A673 (cell line): Measurements from ENCODE around the gene RSPRY1. TPM values are rescaled to one million over a fixed set of nuclear protein-coding genes. Genes with fewer than 3 reads are reported as not detected.

ENCODE experiments used
- BruUV-seq: library from RNA; stranded (reverse); fragments of 400-500 nt; replicated peaks from 2 replicates; lab custom pipeline; 2021; lab: Mats Ljungman, UMichigan
- CTCF ChIA-PET: fragments of 300-600 bp; sonication (Branson Sonifier 250); formaldehyde crosslinking; loops from one replicate; lab custom pipeline; 2022; ENCODE audit warnings: antibody characterized with exemption; lab: Charles Lee
- POLR2A ChIA-PET: fragments of 300-600 bp; sonication (Branson Sonifier 250); formaldehyde crosslinking; loops from one replicate; lab custom pipeline; 2022; ENCODE audit warnings: antibody characterized with exemption; ENCODE audit not compliant: low non-redundant PET; lab: Charles Lee
- DNase-seq: peaks from one replicate; pipeline ENCODE4 v3.0.0-alpha.2; 2015; ENCODE audit warnings: low spot score
- H3K27ac ChIP-seq: fragments of 200-600 bp; sonication (generic); 2 replicates; pipeline ENCODE4 v1.5.1; 2016; ENCODE audit warnings: mixed run types, low read depth, mild to moderate bottlenecking, mixed read lengths, antibody characterized with exemption, low read length; ENCODE audit not compliant: poor library complexity, severe bottlenecking
- H3K27me3 ChIP-seq: fragments of 200-600 bp; sonication (generic); replicated peaks from 2 replicates; pipeline ENCODE4 v1.6.1; 2017; ENCODE audit warnings: mixed run types, low read depth, mild to moderate bottlenecking, mixed read lengths, antibody characterized with exemption, low read length; ENCODE audit not compliant: insufficient read depth, poor library complexity
- H3K36me3 ChIP-seq: fragments of 200-600 bp; sonication (generic); 2 replicates; pipeline ENCODE4 v1.6.1; 2016; ENCODE audit warnings: mixed run types, mild to moderate bottlenecking, mixed read lengths, antibody characterized with exemption, low read length; ENCODE audit not compliant: insufficient read depth, poor library complexity, severe bottlenecking
- H3K4me1 ChIP-seq: fragments of 200-600 bp; sonication (generic); 2 replicates; pipeline ENCODE4 v1.6.1; 2017; ENCODE audit warnings: mixed run types, mild to moderate bottlenecking, mixed read lengths, antibody characterized with exemption, low read length; ENCODE audit not compliant: insufficient read depth, poor library complexity, severe bottlenecking
- H3K4me3 ChIP-seq: fragments of 200-600 bp; sonication (generic); 2 replicates; pipeline ENCODE4 v1.5.1; 2016; ENCODE audit warnings: low read depth, mixed run types, mild to moderate bottlenecking, mixed read lengths, low read length; ENCODE audit not compliant: poor library complexity, severe bottlenecking
- H3K9me3 ChIP-seq: fragments of 200-600 bp; sonication (generic); 2 replicates; pipeline ENCODE4 v1.6.1; 2016; ENCODE audit warnings: mixed run types, low read depth, mild to moderate bottlenecking, mixed read lengths, antibody characterized with exemption, low read length; ENCODE audit not compliant: poor library complexity, severe bottlenecking
- EZH2 ChIP-seq: fragments of 200-600 bp; sonication (generic); IDR thresholded peaks from 2 replicates; pipeline ENCODE4 v1.6.1; 2017; ENCODE audit warnings: borderline replicate concordance, low read depth, mild to moderate bottlenecking, mixed read lengths, antibody characterized with exemption, low read length; ENCODE audit not compliant: poor library complexity, severe bottlenecking
- intact Hi-C: fragments of 100-400 bp; cut with micrococcal nuclease; formaldehyde crosslinking; loops from one replicate; pipeline ENCODE4 v1.10.0; 2022; ENCODE audit not compliant: unreplicated experiment
- total RNA-seq: library from RNA; stranded (reverse); gene quantifications from 2 replicates; pipeline ENCODE4 v1.2.3, GENCODE V29; 2021
- TF ChIP-seq, protein P1 (sequence below): fragments of 300-800, 200-600 bp; sonication (generic); conservative IDR thresholded peaks from 2 replicates; pipeline ENCODE4 v1.5.1; 2017; ENCODE audit warnings: low read depth, mild to moderate bottlenecking, antibody characterized with exemption, low read length, moderate library complexity, mixed read lengths

The RSPRY1 gene
- total RNA-seq, 1 experiment from 2014 or later: 45.6 TPM

DNA sequence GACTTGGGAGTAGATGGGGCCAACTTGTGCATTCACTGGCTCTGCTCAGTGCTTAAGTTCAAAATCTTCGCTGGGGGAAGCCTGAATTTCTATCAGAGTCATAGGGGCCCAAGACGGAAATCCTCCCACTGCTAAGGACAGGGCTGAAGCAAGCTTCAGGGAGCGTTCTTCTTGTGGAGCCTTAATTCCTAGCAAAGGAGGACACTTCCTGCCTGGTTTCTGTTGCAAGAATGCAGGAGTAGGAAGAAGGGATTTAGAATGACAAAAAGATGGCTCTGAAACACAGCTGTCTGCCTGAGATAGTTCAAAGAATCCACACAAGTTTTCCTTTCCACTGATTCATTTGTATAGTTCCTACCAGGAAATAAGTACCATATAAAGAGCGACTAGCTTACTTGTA, 26.7 kb upstream of the RSPRY1 start:
- H3K27me3 ChIP-seq: no peaks in the 10 kb centered on the region
- CTCF ChIA-PET: no interaction called here
- intact Hi-C loops: no loop called here
- H3K9me3 ChIP-seq: no peaks in the 10 kb centered on the region
- H3K27ac ChIP-seq: no peak overlapping the region
- H3K4me1 ChIP-seq: peaks cover 11% of the 10 kb centered on the region
- no peak for DNase-seq
- BruUV-seq: no TSS peak
- POLR2A ChIA-PET: no interaction called here
- TF ChIP-seq, protein P1, sequence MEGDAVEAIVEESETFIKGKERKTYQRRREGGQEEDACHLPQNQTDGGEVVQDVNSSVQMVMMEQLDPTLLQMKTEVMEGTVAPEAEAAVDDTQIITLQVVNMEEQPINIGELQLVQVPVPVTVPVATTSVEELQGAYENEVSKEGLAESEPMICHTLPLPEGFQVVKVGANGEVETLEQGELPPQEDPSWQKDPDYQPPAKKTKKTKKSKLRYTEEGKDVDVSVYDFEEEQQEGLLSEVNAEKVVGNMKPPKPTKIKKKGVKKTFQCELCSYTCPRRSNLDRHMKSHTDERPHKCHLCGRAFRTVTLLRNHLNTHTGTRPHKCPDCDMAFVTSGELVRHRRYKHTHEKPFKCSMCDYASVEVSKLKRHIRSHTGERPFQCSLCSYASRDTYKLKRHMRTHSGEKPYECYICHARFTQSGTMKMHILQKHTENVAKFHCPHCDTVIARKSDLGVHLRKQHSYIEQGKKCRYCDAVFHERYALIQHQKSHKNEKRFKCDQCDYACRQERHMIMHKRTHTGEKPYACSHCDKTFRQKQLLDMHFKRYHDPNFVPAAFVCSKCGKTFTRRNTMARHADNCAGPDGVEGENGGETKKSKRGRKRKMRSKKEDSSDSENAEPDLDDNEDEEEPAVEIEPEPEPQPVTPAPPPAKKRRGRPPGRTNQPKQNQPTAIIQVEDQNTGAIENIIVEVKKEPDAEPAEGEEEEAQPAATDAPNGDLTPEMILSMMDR: no peak
- TF ChIP-seq EZH2: no peak
- peaks cover 74% of the 10 kb centered on the region for H3K36me3 ChIP-seq
- H3K4me3 ChIP-seq: no peak overlapping the region

- Histone ChIP-seq H3K4me3 (no peak overlapping the region), H3K4me1 (peaks cover 15% of the 10 kb centered on the region), H3K36me3 (peaks cover 67% of the 10 kb centered on the region), H3K9me3 (no peaks in the 10 kb centered on the region), H3K27me3 (no peaks in the 10 kb centered on the region), H3K27ac (peak overlapping the region; percentile 7)
- intact Hi-C loops: no loop called here
- no peak for DNase-seq
- CTCF ChIA-PET: no interaction called here
- TF ChIP-seq, protein P1: no peak
- no peak for TF ChIP-seq EZH2
- BruUV-seq: no TSS peak
- POLR2A ChIA-PET: no interaction called here
Measured at GRCh38 chr16:57163842-57164241, 22.3 kb upstream of the RSPRY1 start.

DNA sequence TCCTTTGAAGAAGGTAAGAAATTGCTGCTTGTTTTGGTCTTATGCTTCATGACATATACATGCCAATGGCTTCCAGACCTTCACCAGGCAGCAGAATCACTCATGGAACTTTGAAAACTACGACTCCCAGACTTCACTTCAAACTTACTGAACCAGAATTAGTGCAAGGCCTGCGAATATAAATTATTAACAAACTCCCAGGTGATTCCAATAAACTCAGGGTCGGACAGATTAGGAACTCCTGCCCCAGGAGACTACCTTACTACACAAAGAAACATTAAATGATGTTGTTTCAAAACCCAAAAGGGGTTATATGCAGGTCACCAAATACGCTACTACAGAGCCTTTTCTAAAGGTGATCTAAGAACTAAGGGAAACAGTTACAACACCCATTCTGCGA, 20.6 kb upstream of the RSPRY1 start:
- ChIA-PET CTCF (no interaction called here), POLR2A (no interaction called here)
- no peak overlapping the region for H3K27ac ChIP-seq
- no peak for DNase-seq
- no peaks in the 10 kb centered on the region for H3K9me3 ChIP-seq
- no peak overlapping the region for H3K4me3 ChIP-seq
- BruUV-seq: no TSS peak
- intact Hi-C loops: loop anchor here (5.0 kb wide), 1 partner anchor 298 kb away; the partner anchor contains the start of gene SLC12A3
- TF ChIP-seq EZH2: no peak
- TF ChIP-seq, protein P1: no peak
- peaks cover 15% of the 10 kb centered on the region for H3K4me1 ChIP-seq
- H3K27me3 ChIP-seq: no peaks in the 10 kb centered on the region
- H3K36me3 ChIP-seq: peaks cover 67% of the 10 kb centered on the region
